Measurements from ENCODE around the gene ITGB4.
A peak's percentile ranks its signal among the peaks of the same experiment; 100 is the strongest.

The ITGB4 gene

DNA sequence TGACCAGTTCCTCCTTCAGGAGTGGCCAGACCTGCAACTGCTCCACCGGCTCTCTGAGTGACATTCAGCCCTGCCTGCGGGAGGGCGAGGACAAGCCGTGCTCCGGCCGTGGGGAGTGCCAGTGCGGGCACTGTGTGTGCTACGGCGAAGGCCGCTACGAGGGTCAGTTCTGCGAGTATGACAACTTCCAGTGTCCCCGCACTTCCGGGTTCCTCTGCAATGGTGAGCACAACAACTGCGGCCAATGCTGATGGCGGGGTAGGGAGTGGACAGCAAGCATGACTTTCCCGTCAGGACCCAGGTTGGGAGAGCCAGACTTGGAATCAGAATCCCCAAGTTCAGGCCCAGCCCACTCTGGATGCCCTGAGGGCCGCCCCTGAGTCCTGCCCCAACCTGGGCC lies 12.2 kb downstream of the ITGB4 start:
- DNase-seq = no peak

DNA sequence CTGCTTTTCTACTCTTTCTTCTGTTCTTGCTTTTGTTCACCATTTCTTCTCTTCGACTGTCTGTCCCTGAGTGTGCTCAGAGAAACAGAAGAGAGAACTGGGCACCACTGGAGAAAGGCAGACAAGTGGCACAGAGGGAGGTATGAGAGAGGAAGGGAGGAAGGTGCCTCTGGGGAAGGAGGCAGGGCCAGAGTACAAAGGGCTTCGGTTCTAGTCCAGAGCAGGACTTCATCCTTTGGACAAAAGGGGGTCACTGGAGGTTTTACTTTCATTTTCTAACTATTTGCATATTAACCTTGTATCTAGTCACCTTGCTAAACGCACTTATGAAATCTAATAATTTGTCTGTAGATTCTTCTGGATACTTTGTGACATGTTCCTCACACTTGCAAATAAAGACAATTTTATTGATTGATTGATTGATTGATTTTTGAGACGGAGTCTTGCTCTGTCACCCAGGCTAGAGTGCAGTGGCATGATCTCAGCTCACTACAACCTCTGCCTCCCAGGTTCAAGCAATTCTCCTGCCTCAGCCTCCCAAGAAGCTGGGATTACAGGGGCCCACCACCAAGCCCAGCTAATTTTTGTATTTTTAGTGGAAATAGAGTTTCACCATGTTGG lies 13.5 kb downstream of the ITGB4 start:
- peak; percentile 55 for DNase-seq

DNA sequence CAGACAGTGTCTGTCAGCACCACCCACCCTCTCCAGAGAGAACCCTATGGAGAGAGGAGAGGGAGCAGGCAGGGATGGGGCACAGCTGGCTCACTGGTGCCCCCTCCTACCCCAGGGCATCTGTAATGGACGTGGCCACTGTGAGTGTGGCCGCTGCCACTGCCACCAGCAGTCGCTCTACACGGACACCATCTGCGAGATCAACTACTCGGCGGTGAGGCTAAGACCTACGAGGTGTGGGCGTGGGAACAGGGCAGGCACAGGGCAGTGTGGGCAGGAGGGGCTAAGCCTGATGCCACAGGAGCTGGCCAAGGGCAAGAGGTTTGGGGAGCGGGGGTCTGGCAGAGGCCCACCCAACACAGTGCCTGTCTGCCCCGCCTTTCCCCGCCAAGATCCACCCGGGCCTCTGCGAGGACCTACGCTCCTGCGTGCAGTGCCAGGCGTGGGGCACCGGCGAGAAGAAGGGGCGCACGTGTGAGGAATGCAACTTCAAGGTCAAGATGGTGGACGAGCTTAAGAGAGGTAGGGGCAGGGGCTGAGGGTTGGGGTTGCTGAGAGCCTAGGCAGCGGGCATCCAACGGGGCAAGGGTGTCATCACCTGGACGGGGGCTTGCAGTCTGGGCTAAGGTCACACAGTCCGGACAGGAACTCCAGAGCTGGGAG lies 15.0 kb downstream of the ITGB4 start:
- no peak for DNase-seq

DNA sequence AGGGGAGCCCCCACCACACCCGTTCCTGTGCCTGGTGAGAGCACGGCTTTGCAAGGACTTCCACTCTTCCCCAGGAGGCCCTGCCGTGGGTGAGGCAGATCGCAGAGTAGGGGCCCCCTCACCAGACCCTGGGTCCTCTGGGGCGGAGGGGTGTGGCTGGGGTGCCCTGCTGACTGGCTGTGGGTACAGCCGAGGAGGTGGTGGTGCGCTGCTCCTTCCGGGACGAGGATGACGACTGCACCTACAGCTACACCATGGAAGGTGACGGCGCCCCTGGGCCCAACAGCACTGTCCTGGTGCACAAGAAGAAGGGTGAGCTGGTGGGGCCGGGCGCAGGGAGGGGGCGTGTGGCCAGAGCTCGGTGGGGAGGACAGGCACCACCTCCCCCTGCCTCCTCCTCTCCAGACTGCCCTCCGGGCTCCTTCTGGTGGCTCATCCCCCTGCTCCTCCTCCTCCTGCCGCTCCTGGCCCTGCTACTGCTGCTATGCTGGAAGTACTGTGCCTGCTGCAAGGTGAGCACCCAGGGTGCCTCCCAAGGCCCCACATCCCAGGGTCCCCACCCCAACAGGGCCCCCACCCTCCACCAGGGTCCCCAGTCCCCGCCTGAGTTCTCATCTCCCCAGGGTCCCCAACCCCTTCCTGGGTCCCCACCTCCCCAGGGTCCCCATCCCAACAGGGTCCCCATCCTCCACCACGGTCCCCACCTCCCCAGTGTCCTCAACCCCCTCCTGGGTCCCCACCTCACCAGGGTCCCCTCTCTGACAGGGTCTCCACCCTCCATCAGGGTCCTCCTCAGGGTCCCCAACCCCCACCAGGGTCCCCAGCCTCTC lies 16.1 kb downstream of the ITGB4 start:
- DNase-seq = no peak

DNA sequence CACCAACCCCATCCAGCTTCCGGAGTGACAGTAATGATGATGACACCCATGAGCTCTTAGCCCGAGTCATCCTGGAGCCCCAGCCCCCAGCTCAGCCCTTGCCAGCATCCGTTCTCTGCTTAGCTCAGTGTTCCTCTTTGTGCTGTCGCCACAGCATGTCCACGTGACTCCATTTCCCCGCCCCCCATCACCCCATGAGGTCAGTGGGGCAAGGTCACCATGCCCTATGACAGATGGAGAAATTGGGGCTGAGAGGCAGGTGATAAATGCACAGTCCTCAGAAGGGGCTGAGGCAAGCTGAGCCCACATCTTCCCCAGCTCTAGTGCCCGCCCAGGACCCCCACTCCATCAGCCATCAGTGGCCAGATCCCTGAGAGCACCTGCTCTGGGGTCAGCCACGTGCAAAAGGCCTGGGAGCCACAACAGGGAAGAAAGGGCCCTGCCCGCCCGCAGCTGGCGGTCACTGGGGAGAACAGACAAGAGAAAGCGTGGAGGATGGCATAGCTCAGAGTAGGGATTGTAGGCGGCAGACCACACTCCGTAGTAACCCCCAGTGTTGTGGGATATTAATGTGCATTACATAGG lies 17.1 kb downstream of the ITGB4 start:
- peak; percentile 70 for DNase-seq

DNA sequence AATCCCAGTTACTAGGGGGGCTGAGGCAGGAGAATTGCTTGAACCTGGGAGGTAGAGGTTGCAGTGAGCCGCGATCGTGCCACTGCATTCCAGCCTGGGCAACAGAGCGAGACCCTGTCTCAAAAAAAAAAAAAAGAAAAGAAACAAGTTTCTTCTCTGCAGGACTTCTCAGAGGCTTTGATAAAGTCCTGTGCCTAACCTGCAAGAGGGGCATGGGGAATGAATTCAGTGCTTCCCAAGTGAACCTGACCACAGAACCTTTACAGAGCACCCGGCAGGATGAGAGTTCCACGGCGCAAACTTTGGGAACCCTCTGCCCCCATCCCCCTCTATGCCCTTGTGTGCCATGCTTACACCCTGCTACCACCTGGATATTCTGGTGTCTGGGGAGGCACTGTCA lies 17.9 kb downstream of the ITGB4 start:
- DNase-seq = no peak

DNA sequence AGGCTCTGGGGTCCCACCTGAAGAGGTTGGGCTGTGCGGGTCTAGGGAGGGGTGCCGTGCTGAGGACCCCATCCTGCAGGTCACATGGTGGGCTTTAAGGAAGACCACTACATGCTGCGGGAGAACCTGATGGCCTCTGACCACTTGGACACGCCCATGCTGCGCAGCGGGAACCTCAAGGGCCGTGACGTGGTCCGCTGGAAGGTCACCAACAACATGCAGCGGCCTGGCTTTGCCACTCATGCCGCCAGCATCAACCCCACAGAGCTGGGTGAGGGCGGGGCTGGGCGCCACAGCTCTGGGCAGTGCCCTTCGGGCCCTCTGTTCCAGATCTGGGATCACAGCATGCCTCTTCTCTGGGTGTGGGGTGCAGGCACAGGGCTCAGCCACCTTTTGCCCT lies 18.5 kb downstream of the ITGB4 start:
- no peak for DNase-seq

DNA sequence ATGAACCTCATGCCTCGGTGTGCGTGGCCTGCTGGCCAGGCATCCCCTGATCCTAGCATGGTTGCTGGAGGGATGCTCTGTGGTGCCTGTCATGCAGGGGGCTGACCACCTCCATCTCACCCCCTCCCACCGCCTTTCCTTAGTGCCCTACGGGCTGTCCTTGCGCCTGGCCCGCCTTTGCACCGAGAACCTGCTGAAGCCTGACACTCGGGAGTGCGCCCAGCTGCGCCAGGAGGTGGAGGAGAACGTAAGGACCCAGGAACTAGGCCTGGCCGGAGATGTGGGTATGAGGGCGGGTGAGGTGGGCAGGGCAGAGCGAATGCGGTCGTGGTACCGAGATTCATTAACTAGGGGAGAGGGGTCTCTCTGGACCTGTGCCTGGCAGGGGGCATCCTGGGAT lies 19.0 kb downstream of the ITGB4 start:
- DNase-seq = no peak

DNA sequence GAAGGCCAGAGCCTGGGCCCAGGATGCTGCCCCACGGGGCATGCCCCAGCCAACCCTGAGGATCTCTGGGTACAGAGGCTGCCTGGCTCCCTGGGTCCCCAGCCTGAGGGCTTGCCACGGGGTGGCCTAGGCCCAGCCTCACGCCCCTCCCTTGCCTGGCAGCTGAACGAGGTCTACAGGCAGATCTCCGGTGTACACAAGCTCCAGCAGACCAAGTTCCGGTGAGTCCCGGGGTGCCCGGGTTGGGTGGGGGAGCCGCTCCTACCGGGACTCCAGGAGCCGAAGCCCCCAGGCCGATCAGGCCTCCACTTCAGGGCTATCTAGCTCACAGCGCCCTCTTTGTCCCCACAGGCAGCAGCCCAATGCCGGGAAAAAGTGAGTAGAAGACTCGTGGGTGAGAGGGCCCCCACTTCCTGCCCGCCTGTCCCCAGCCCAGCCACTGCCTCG lies 19.4 kb downstream of the ITGB4 start:
- DNase-seq = no peak

DNA sequence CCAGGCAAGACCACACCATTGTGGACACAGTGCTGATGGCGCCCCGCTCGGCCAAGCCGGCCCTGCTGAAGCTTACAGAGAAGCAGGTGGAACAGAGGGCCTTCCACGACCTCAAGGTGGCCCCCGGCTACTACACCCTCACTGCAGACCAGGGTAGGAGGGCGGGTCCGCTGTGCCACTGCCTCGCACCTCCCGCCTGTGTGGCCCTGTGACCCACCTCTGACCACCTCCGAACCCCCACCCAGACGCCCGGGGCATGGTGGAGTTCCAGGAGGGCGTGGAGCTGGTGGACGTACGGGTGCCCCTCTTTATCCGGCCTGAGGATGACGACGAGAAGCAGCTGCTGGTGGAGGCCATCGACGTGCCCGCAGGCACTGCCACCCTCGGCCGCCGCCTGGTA lies 21.1 kb downstream of the ITGB4 start:
- DNase-seq = no peak

DNA sequence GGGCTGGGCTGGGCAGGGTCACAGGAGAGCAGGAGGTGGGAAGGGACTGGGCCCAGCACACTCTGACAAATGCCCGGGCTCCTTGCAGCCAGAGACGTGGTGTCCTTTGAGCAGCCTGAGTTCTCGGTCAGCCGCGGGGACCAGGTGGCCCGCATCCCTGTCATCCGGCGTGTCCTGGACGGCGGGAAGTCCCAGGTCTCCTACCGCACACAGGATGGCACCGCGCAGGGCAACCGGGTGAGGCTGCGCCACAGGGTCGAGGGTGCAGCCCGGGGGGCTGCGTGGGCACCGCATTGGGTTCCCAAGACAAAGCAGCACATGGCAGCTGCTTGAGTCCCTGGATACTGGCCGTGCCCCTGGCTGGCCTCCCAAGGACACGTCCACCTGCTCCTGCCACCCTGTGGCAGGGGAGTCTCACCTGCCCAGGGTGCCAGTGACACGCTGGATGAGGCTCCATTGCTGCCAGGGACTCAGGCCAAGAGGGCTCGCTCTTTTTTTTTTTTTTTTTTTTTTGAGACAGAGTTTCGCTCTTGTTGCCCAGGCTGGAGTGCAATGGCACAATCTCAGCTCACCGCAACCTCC lies 22.5 kb downstream of the ITGB4 start:
- no peak for DNase-seq

DNA sequence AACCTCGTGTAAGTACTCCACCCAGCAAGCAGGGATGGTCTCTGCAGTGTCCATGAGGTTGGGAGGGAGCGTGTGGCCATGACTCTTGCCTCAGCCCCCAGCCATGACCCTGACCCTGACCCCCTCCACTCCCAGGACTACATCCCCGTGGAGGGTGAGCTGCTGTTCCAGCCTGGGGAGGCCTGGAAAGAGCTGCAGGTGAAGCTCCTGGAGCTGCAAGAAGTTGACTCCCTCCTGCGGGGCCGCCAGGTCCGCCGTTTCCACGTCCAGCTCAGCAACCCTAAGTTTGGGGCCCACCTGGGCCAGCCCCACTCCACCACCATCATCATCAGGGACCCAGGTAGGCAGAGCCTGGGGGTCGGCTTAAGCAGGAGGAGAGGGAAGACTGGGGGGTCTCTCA lies 27.4 kb downstream of the ITGB4 start:
- DNase-seq = no peak

DNA sequence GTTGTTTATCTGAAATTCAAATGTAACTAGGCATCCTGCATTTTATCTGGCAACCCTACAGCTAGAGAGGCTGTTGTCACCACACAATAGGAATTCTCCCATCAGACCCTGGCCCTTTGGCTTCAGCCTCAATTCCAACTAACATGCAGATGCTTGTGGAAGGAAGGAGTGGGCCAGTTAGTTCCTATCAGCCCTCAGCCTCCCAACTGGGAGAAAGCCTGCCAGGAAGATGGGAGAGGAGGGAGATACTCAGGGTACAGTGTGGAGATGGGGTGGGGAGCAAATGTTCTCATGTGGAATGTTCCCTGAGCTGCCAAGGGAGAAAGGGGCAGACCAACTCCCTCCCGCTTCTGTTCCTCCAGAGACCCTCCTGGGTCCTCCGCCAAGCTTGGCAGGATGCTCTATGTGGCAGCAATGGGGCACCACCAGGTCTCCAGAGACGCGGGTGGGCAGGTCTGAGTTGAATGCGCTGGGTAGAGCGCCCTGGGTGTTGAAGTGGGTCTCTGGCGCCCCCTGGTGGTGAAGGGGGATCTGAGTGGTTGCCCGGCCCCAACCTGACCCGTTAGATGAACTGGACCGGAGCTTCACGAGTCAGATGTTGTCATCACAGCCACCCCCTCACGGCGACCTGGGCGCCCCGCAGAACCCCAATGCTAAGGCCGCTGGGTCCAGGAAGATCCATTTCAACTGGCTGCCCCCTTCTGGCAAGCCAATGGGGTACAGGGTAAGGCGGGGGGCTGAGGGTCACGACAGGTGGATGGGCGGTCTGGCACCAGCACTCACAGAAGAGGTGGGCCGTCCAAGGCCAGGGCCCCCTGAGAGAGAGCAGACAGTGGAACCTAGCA lies 28.5 kb downstream of the ITGB4 start:
- DNase-seq = peak; percentile 88

DNA sequence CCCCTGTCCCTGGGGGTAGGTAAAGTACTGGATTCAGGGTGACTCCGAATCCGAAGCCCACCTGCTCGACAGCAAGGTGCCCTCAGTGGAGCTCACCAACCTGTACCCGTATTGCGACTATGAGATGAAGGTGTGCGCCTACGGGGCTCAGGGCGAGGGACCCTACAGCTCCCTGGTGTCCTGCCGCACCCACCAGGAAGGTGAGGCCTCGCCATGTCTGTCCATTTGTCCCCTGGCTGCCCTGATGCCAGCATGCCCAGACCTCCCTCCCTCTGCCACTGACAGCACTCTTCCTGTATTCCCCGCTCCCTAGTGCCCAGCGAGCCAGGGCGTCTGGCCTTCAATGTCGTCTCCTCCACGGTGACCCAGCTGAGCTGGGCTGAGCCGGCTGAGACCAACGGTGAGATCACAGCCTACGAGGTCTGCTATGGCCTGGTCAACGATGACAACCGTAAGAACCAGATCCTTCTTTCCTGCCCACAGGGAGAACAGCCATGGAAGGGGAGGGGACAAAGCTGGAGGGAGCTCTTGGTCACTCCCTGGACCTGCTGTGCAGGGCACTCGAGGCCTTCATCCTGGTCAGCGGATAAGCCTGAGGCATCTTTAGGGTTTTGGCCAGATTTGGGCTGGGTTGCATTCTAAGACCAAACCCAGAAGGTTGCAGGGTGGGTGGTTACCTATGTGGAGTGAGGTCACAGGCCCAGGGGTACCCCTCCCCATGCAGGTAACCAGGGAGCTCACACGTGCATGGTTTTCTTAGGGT lies 29.6 kb downstream of the ITGB4 start:
- no peak for DNase-seq

DNA sequence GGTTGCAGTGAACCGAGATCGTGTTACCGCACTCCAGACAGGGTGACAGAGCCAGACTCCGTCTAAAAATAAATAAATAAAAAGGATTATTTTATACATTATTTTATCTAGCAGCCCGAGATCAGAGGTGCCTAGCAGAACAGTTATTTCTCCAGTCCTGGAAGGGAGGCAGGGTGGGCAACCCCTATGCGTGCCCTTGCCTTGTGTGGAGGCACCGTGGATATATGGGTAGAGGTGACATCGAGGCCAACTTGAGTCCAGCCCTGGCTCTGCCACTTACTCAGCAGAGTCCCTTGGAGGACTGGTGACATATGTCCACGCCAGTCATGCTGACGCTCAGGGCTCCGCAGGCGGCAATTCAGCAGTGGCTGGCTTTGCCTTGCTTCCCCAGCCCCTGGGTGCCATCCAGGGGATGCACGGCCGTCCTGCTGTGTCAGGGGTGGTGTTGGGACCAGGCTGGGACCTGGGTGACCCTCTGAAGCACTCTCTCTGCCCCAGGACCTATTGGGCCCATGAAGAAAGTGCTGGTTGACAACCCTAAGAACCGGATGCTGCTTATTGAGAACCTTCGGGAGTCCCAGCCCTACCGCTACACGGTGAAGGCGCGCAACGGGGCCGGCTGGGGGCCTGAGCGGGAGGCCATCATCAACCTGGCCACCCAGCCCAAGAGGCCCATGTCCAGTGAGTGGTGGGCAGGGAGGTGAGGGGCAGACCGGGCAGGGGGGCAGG lies 30.6 kb downstream of the ITGB4 start:
- no peak for DNase-seq

DNA sequence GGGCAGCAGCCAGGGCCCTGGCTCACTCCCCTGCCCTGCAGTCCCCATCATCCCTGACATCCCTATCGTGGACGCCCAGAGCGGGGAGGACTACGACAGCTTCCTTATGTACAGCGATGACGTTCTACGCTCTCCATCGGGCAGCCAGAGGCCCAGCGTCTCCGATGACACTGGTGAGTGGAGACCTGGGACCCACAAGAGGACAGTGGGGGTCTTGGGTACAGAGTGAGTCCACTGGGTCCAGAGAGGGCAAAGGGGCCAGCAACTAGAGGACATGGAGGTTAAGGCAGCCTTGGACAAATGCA lies 31.1 kb downstream of the ITGB4 start:
- no peak for DNase-seq

DNA sequence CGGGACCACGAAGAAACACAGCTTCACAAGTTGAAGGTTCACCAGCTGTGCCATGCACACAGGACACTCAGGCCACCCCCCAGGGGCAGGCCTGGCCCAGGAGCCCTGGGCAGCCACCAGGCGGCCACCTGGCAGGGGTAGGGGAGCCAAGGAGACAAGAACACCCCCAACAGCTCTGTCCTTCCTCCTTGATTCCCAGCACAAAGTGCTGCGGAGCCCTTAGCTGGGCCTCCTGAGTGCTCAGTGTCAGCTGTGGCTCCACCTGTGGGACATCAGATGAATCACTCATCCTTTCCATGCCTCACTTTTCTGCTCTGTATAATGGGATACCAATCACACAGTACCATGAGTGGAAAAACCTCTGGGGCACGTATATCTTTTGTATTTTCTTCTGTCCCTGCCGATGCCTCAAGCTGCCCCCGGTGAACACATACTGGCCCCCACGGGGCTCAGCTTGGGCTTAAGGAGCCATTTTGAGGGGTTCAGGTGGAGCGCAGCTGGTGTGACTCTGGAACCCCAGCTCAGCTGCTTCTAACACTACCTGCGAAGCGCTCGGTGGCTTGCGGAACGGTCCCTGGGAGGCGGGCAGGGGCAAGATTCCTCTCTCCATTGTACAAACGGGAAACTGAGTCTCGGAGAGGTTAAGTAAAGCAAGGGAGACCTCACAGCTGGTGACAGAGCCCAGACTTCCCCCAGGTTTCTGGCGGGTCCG lies 31.7 kb downstream of the ITGB4 start:
- peak; percentile 5 for DNase-seq

DNA sequence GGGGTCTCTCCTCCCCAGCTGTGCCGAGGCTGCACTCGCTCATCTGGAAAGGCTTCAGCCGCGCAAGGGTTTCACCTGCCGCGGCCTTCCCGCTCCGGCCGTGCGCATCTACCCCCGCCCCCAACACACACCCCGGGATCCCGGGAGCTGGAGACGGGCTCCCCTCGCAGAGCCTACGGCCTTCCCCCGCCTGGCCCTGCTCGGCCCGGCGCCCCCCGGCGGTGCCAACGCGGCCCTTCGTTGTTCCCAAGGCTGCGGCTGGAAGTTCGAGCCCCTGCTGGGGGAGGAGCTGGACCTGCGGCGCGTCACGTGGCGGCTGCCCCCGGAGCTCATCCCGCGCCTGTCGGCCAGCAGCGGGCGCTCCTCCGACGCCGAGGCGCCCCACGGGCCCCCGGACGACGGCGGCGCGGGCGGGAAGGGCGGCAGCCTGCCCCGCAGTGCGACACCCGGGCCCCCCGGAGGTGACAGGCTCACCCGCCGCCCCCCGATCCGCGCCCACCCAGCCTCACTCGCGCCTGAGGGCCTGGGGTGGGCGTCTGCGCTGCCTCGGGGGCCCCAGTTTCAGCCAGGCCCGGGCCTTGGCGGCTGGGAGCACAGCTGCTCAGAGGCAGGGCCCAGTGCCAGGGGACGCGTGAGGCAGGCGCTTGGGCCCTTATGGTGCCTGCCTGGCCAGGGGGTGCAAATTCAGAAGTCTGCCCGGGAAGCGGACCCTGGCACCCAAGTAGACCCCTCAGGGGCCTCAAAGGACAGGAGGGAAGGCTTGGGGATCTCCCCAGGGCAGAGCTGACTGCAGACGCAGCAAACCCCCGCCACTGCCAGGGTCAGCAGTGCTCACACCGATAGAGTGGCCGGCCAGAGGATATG lies 32.5 kb downstream of the ITGB4 start:
- DNase-seq = peak; percentile 84

Measured in OCI-M1 (cell line).